Activated T-helper 2 cell treated with anti-CD3 and anti-CD28 coated beads, Interferon-gamma antibody, Interleukin-2, Interleukin-4, amounts not matched to agents 10 μg/mL and 5 μg/mL and 100 μg/mL, durations not matched to agents 14 hours and 24 hours and 36 hours (primary cell): ENCODE data around the gene PGAM1. TPM values are rescaled to one million over a fixed set of nuclear protein-coding genes. Genes with fewer than 3 reads are reported as not detected.
"Not testable (repeated sequence)": the region's sequence is repeated elsewhere in the genome, so short reads cannot be mapped to it uniquely, and the experiment has no call there.

Source experiments
- DNase-seq: peaks from one replicate; pipeline ENCODE4 v3.0.0; 2021; ENCODE audit warnings: low spot score
- H3K27ac Mint-ChIP-seq: one replicate; pipeline ENCODE4 v1.8.0; 2021; ENCODE audit warnings: mixed read lengths
- H3K27me3 Mint-ChIP-seq: one replicate; pipeline ENCODE4 v1.8.0; 2021; ENCODE audit warnings: low read depth, mixed read lengths
- H3K36me3 Mint-ChIP-seq: one replicate; pipeline ENCODE4 v1.8.0; 2021; ENCODE audit warnings: low read depth, mixed read lengths
- H3K4me1 Mint-ChIP-seq: one replicate; pipeline ENCODE4 v1.8.0; 2021; ENCODE audit warnings: low read depth, mixed read lengths
- H3K4me3 Mint-ChIP-seq: one replicate; pipeline ENCODE4 v1.8.0; 2021; ENCODE audit warnings: low read depth, mild to moderate bottlenecking, moderate library complexity, mixed read lengths
- H3K9me3 Mint-ChIP-seq: one replicate; pipeline ENCODE4 v1.8.0; 2021; ENCODE audit warnings: mixed read lengths
- intact Hi-C: fragments of 100-400 bp; cut with micrococcal nuclease; formaldehyde crosslinking; loops from one replicate; pipeline ENCODE4 v1.15.1; 2023
- total RNA-seq: library from RNA; stranded (reverse); gene quantifications from 2 replicates; pipeline ENCODE4 v1.2.3, GENCODE V29; 2022

The PGAM1 gene
- total RNA-seq, 1 donor from 2014 or later = 885 TPM

- peaks cover 65% of the 10 kb centered on the region for H3K36me3 Mint-ChIP-seq
- H3K4me3 Mint-ChIP-seq, H3K27me3 Mint-ChIP-seq, H3K4me1 Mint-ChIP-seq, H3K9me3 Mint-ChIP-seq, DNase-seq, H3K27ac Mint-ChIP-seq, intact Hi-C loops: not testable (repeated sequence)
Measured at GRCh38 chr10:97468781-97469180, 42.8 kb downstream of the PGAM1 start.

- intact Hi-C loops = no loop called here
- Mint-ChIP-seq H3K27me3 (no peaks in the 10 kb centered on the region), H3K4me3 (no peak overlapping the region), H3K27ac (no peak overlapping the region), H3K36me3 (peaks cover 81% of the 10 kb centered on the region), H3K9me3 (no peaks in the 10 kb centered on the region), H3K4me1 (peaks cover 2% of the 10 kb centered on the region)
- no peak for DNase-seq
Measured at GRCh38 chr10:97474918-97475317, 48.9 kb downstream of the PGAM1 start.

- intact Hi-C loops = no loop called here
- no peaks in the 10 kb centered on the region for H3K9me3 Mint-ChIP-seq
- H3K4me3 Mint-ChIP-seq = no peak overlapping the region
- no peaks in the 10 kb centered on the region for H3K27me3 Mint-ChIP-seq
- peaks cover 2% of the 10 kb centered on the region for H3K4me1 Mint-ChIP-seq
- DNase-seq = no peak
- H3K36me3 Mint-ChIP-seq = peaks cover 83% of the 10 kb centered on the region
- no peak overlapping the region for H3K27ac Mint-ChIP-seq
Measured at GRCh38 chr10:97475936-97476594, 50.1 kb downstream of the PGAM1 start.

- DNase-seq, H3K4me1 Mint-ChIP-seq, H3K27me3 Mint-ChIP-seq, H3K4me3 Mint-ChIP-seq, H3K27ac Mint-ChIP-seq, H3K9me3 Mint-ChIP-seq, intact Hi-C loops: not testable (repeated sequence)
- H3K36me3 Mint-ChIP-seq = peaks cover 73% of the 10 kb centered on the region
Measured at GRCh38 chr10:97479410-97479809, 53.4 kb downstream of the PGAM1 start.

- H3K4me3 Mint-ChIP-seq = no peak overlapping the region
- H3K9me3 Mint-ChIP-seq = no peaks in the 10 kb centered on the region
- peaks cover 2% of the 10 kb centered on the region for H3K4me1 Mint-ChIP-seq
- DNase-seq = no peak
- H3K36me3 Mint-ChIP-seq = peaks cover 68% of the 10 kb centered on the region
- peak overlapping the region; percentile 12 for H3K27ac Mint-ChIP-seq
- intact Hi-C loops = no loop called here
- no peaks in the 10 kb centered on the region for H3K27me3 Mint-ChIP-seq
Measured at GRCh38 chr10:97479939-97480338, 53.9 kb downstream of the PGAM1 start.

- Mint-ChIP-seq H3K27me3 (no peaks in the 10 kb centered on the region), H3K9me3 (no peaks in the 10 kb centered on the region), H3K4me1 (peaks cover 2% of the 10 kb centered on the region), H3K4me3 (no peak overlapping the region), H3K36me3 (peaks cover 64% of the 10 kb centered on the region), H3K27ac (no peak overlapping the region)
- DNase-seq = no peak
- intact Hi-C loops = no loop called here
Measured at GRCh38 chr10:97481071-97481470, 55.1 kb downstream of the PGAM1 start.

GRCh38 chr10:97482381-97482780 is 56.4 kb downstream of the PGAM1 start:
- Mint-ChIP-seq H3K27me3 (no peaks in the 10 kb centered on the region), H3K9me3 (no peaks in the 10 kb centered on the region), H3K27ac (no peak overlapping the region), H3K36me3 (peaks cover 54% of the 10 kb centered on the region), H3K4me1 (no peaks in the 10 kb centered on the region), H3K4me3 (no peak overlapping the region)
- DNase-seq = no peak
- intact Hi-C loops = no loop called here

Other genes with a start within 250 kb of the PGAM1 start
- gene SLIT1, start 240.2 kb upstream of the PGAM1 start, total RNA-seq = 0.21 and 0.32 TPM in 2 replicates
- 25.3 and 29.9 TPM in 2 replicates for gene ARHGAP19, start 133.6 kb upstream of the PGAM1 start, total RNA-seq
- gene FRAT1, start 106.9 kb upstream of the PGAM1 start, total RNA-seq = 2.9 and 3.4 TPM in 2 replicates
- gene FRAT2, start 91.5 kb upstream of the PGAM1 start, total RNA-seq = 10.4 and 10.6 TPM in 2 replicates
- gene RRP12, start 24.9 kb upstream of the PGAM1 start, total RNA-seq = 69.8 and 70.1 TPM in 2 replicates
- 49.9 and 53.4 TPM in 2 replicates for gene EXOSC1, start 19.8 kb downstream of the PGAM1 start, total RNA-seq
- gene ZDHHC16, start 20.0 kb downstream of the PGAM1 start, total RNA-seq = 41.4 and 52.9 TPM in 2 replicates
- gene MMS19, start 72.2 kb downstream of the PGAM1 start, total RNA-seq = 106 and 108 TPM in 2 replicates
- gene UBTD1, start 72.7 kb downstream of the PGAM1 start, total RNA-seq = 1.6 and 1.8 TPM in 2 replicates
- 0.18 and 0.57 TPM in 2 replicates for gene ANKRD2, start 146.6 kb downstream of the PGAM1 start, total RNA-seq
- not detected in 2 replicates for gene HOGA1, start 158.2 kb downstream of the PGAM1 start, total RNA-seq
- gene C10orf62, start 163.5 kb downstream of the PGAM1 start, total RNA-seq = not detected in 2 replicates
- gene MORN4, start 207.3 kb downstream of the PGAM1 start, total RNA-seq = 1.8 and 2.9 TPM in 2 replicates
- 15.8 and 17.4 TPM in 2 replicates for gene PI4K2A, start 214.5 kb downstream of the PGAM1 start, total RNA-seq